HL-60 (cell line): ENCODE measurements around the gene FAM89B.

Source experiments
- CTCF ChIP-seq: IDR thresholded peaks from one replicate; pipeline ENCODE4 v1.5.1; 2011; ENCODE audit warnings: low read length, control low read depth, inconsistent platforms; ENCODE audit not compliant: insufficient read depth
- GABPA ChIP-seq: IDR thresholded peaks from 2 replicates; pipeline ENCODE4 v1.6.1; 2012; ENCODE audit warnings: low read depth
- POLR2AphosphoS5 ChIP-seq: IDR thresholded peaks from 2 replicates; pipeline ENCODE4 v1.6.1; 2012; ENCODE audit warnings: low read depth
- REST ChIP-seq: IDR thresholded peaks from 2 replicates; pipeline ENCODE4 v1.6.1; 2012; ENCODE audit warnings: low read depth; ENCODE audit not compliant: insufficient replicate concordance
- SPI1 ChIP-seq: IDR thresholded peaks from 2 replicates; pipeline ENCODE4 v1.6.1; 2012; ENCODE audit warnings: low read depth, mild to moderate bottlenecking, borderline replicate concordance

- no peak for TF ChIP-seq POLR2AphosphoS5
- TF ChIP-seq CTCF = no peak
- TF ChIP-seq REST = no peak
- no peak for TF ChIP-seq GABPA
- no peak for TF ChIP-seq SPI1
Measured at GRCh38 chr11:65609229-65609628, 36.9 kb downstream of the FAM89B start.
